Measurements from ENCODE around the gene STX3.

DNA sequence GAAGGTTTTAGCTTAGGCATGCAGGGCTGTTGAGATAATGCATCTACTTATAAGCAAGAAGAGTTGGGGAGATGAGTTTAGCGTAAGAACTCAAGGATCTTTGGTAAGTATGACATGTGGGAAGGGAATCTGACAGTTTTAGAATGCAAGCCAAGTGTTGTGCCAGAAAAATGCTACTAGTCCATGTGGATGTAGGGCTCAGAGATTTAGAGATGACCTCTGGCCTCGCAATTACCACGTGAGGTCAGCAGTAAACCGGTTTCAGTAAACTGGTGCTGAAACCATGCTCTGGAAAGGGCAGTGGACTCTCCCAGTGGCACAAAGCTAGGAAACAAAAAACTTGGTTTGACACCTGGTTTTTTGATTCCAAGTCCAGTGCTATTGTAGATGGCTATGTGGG, 36.5 kb downstream of the STX3 start:
- no peak for TF ChIP-seq EZH2phosphoT487 (IDR thresholded peaks at IDR 0.05; ENCODE audit: borderline replicate concordance)
- TF ChIP-seq, protein P1, sequence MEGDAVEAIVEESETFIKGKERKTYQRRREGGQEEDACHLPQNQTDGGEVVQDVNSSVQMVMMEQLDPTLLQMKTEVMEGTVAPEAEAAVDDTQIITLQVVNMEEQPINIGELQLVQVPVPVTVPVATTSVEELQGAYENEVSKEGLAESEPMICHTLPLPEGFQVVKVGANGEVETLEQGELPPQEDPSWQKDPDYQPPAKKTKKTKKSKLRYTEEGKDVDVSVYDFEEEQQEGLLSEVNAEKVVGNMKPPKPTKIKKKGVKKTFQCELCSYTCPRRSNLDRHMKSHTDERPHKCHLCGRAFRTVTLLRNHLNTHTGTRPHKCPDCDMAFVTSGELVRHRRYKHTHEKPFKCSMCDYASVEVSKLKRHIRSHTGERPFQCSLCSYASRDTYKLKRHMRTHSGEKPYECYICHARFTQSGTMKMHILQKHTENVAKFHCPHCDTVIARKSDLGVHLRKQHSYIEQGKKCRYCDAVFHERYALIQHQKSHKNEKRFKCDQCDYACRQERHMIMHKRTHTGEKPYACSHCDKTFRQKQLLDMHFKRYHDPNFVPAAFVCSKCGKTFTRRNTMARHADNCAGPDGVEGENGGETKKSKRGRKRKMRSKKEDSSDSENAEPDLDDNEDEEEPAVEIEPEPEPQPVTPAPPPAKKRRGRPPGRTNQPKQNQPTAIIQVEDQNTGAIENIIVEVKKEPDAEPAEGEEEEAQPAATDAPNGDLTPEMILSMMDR (conservative IDR thresholded peaks at IDR 0.05; ENCODE audit: low read length) = no peak
